Hematopoietic multipotent progenitor cell treated with erythropoietin and hydrocortisone succinate and interleukin-3 and kit ligand, for 4 days (in vitro differentiated cells): ENCODE data around the gene MAP3K10.

Source experiments
- DNase-seq: peaks from one replicate; pipeline ENCODE4 v3.0.0-alpha.2; 2015

Gene MAP3K10

DNA sequence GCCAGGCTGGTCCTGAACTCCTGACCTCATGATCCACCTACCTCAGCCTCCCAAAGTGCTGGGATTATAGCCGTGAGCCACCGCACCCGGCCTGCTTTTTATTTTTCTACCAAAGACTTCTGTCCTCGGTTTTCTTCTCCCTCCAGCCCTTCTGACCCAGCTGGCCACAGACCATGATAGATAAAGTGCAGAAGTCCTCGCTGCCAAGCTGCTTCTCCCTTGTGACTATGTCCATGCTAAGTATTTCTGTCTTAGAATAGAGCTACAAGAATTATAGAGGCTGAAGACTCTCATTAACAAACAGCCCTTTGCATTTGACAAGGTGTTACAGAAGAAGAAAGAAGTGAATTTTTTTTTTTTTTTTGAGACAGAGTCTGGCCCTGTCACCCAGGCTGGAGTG, 15.4 kb upstream of the MAP3K10 start:
- no peak for DNase-seq

DNA sequence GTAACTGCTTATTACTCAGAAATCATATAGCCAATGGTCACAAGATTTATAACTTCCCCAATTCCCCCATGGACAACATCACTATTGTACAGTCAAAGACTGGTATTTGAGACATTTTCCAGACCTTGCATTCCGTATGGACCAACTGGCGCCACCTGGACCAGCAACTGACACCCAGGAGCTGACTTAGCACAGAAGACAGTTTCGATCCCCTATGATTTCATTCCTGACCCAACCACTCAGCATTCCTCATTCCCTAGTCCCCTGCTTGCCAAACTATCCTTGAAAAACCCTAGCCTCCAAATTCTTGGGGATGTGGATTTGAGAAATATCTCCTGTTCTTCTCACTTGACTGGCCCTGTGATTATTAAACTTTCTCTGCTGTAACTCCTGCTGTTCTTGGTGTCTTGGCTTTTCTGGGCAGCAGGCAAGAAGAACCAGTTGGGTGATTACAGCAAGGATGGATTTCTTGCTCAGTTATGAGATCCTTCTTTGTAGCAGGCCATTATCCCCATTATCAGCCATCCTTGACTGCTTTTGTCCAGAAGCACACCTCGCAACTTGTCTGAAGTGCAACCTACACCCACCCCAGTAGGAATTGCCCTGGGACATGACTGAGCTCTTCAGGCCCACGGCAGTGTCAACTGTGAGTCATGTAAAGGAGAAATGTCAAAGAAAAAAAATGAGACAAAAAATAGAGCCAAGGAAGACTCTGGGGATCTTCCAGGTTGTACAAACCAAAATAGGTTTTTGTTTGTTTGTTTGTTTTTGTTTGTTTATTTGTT, 13.7 kb upstream of the MAP3K10 start:
- no peak for DNase-seq

DNA sequence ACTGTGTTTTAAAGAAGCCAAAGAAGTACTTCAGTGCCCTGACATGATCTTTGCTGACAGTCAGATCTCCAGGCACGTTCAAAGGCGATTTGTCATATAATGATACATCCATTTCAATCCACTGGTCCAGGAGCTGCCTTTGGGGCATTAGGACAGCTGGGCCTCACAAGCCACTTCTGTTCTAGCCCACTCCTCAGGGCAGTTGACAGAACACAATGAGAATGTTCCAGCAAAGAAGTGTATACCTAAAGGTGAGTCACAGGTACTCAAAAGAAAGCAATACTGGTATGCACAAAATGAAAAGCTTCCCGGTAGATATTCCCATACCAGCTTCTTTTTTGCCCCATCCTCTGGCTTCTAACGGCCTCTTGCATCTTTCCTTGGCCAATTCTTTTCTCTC, 12.5 kb upstream of the MAP3K10 start:
- no peak for DNase-seq

DNA sequence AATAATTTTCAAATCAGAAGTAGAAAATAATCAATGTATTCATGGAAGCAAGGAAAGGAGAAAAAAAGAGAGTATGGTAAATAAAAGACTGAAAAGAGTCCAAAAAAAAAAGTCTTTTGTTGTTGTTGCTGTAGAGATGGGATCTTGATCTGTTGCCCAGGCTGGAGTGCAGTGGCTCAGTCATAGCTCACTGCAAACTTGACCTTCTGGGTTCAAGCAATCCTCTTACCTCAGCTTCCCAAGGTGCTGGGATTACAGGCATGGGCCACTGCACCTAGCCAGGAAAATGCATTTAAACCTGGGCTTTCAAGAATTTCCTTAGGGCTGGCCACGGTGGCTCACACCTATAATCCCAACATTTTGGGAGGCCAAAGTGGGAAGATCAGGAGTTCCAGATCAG, 7.0 kb upstream of the MAP3K10 start:
- no peak for DNase-seq

DNA sequence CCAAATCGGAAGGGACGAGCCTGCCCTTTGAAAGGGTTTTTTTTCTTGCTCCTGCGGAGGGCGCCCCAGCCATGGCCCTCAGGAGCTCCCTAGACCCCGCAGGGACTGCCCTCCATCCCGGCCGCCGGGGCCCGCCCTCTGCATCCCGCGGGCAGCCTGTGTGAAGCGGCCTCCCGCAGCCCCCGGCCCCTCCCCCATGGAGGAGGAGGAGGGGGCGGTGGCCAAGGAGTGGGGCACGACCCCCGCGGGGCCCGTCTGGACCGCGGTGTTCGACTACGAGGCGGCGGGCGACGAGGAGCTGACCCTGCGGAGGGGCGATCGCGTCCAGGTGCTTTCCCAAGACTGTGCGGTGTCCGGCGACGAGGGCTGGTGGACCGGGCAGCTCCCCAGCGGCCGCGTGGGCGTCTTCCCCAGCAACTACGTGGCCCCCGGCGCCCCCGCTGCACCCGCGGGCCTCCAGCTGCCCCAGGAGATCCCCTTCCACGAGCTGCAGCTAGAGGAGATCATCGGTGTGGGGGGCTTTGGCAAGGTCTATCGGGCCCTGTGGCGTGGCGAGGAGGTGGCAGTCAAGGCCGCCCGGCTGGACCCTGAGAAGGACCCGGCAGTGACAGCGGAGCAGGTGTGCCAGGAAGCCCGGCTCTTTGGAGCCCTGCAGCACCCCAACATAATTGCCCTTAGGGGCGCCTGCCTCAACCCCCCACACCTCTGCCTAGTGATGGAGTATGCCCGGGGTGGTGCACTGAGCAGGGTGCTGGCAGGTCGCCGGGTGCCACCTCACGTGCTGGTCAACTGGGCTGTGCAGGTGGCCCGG, 815 bp downstream of the MAP3K10 start:
- DNase-seq = peak; percentile 53

DNA sequence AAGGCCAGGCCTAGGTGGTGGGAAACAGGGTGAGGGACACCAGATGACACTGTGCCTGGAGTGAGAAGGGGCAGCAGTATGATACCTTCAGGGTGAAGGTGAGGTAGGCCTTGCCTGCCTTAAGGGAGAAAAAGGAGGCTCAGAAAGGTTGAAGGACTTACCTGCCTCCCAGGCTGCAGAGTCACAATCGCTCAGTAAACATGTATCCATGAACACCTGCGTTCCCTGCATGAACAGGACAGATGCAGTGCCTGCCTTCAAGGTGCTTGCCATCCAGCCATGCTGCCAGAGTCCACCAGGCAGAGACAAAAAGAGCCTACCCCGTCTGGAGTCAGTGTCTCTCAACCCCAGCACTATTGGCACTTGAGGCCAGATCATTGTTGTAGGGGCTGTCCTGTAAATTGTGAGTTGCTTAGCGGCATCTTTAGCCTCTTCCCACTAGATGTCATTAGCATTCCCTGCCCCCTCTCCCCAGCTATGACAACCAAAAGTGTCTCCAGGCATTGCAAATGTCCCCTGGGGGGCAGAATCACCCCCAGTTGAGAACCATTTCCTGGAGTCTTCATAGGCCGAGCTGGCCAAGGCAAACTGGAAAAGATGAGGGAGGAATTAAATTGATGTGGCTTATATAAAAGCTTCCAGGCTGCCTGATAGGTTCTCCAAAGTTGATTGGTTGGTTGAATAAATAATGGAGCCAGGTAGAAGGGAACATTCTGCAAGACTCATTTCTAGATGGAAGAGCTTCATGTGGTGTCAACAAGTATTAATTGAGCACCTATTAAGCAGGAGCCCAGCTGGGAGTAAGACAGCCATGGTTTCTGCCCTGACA, 1.7 kb downstream of the MAP3K10 start:
- DNase-seq = no peak

DNA sequence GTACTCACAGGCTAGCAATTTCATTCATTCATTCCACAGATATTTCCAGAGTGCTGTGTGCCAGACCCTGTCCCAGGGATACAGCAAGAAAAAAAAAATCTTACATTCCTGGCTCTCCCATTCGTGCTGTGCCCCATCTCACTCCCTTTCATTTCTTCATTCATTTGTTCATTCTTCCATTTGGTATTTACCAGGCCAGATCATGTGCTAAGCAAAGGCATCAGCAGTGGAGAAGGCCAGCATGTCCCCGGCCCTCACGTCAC, 2.3 kb downstream of the MAP3K10 start:
- no peak for DNase-seq

DNA sequence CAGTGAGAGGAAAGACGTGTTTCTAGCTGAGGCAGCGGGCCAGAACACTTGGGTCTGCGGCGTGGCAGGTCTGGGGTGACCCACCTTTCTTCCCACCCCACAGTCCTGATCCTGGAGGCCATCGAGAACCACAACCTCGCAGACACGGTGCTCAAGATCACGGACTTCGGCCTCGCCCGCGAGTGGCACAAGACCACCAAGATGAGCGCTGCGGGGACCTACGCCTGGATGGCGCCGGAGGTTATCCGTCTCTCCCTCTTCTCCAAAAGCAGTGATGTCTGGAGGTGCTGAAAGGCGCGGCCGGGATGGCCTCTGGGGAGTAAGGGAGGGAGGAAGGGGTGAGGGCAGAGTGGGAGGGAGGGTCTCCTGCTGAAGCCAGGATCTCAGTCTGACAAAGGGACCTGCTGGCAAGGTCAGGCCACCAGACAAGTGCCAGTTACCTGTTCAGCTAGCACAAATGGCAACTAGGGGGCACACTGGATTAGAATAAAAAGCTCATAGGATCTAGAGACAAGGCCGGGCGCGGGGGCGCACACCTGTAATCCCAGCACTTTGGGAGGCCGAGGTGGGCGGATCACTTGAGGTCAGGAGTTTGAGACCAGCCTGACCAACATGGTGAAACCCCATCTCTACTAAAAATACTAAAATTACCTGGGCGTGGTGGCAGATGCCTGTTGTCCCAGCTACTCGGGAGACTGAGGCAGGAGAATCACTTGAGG, 7.2 kb downstream of the MAP3K10 start:
- DNase-seq = no peak

DNA sequence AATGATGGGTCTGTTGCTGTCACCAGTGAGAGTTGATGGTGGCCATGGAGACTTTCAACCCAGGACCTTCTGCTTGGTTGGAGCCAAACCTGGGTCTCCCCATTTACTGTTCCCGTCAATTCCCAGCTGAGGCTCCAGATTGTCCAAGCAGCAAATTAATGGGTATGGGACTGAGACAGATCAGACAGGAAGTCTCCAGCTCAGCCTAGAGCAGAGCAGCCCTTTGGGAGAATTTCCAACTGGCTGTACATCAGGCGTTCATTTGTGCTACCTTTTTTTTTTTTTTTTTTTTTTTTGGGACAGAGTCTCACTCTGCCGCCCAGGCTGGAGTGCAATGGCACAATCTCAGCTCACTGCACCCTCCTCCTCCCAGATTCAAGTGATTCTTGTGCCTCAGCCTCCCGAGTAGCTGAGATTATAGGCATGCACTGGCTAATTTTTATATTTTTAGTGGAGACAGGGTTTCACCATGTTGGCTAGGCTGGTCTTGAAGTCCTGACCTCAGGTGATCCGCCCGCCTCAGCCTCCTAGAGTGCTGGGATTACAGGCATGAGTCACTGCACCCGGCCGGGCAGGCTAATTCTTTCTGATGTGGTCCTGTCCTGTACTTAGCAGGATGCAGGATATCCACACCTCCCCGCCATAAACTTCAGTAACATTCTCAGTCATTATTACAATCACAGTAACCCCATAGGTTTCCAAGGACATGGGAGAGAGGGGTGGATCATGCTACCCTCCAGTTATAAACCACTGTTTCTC, 9.3 kb downstream of the MAP3K10 start:
- no peak for DNase-seq

DNA sequence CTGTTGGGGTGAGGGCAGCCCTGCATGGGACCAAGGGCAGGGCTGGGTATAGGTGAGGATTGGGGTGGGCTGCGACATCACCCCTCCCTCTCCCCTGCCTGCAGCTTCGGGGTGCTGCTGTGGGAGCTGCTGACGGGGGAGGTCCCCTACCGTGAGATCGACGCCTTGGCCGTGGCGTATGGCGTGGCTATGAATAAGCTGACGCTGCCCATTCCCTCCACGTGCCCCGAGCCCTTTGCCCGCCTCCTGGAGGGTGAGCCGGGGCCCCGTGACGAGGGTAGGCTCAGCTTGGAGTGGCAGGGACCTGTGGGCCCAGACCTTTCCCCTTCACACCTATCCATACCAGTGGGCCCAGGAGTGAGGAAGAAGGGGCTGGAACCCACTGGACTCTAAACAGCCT, 13.2 kb downstream of the MAP3K10 start:
- DNase-seq = no peak

DNA sequence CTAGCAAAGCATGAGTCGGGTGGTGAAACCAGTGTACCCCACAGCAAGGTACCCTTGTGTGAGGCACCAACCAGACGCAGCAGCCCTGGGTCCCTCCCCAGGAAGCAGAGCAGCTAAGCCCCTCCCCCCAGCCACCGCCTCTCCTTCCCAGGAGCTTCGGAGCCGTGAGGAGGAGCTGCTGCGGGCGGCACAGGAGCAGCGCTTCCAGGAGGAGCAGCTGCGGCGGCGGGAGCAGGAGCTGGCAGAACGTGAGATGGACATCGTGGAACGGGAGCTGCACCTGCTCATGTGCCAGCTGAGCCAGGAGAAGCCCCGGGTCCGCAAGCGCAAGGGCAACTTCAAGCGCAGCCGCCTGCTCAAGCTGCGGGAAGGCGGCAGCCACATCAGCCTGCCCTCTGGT, 14.5 kb downstream of the MAP3K10 start:
- DNase-seq = no peak

DNA sequence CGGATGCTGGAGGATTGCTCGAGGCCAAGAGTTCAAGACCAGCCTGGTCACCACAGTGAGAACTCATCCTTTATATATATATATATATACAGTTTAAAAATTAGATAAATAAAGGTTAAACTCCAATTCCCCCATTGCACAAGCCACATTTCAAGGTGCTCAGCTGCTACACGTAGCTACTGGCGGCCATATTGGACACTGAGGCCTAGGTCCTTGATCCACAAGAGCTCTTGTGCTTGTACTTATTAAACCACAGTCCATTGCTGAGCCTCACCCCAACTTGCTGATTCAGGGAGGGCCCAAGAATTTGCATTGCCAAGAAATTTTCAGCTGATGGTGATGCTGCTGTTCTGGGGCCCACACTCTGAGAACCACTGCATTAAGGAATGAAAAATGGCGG, 17.4 kb downstream of the MAP3K10 start:
- no peak for DNase-seq

DNA sequence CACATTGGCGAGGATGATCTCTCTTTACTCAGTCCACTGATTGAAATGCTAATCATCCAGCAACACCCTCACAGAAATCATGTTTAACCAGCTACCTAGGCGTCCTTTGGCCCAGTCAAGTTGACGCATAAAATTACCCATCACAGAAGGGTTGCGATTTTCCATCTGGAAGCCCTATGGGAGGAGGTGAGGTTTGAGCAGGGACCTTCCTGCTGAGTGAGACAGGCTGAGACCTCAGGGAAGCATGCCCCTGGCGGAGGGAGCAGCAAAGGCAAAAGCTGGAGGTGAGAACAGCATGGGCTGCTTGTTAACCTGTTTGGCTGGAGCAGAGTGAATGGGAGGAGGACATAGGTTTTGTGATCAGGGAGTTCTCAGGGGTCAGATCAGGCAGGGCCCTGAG, 19.7 kb downstream of the MAP3K10 start:
- no peak for DNase-seq

DNA sequence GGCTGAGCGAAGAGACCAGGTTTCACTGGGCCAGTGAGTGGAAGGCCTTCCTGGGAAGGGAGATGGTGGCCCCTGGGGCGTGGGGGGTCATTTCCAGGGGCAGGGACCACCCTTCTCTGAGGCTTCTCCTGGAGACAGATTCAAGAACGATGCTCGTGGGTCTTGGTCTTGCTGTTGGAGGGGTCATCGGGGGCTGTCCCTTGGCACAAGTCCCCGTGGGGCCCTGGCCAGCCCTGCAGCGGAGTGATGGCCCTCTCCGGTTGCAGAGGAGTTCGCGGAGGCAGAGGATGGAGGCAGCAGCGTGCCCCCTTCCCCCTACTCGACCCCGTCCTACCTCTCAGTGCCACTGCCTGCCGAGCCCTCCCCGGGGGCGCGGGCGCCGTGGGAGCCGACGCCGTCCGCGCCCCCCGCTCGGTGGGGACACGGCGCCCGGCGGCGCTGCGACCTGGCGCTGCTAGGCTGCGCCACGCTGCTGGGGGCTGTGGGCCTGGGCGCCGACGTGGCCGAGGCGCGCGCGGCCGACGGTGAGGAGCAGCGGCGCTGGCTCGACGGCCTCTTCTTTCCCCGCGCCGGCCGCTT, 22.1 kb downstream of the MAP3K10 start:
- no peak for DNase-seq

DNA sequence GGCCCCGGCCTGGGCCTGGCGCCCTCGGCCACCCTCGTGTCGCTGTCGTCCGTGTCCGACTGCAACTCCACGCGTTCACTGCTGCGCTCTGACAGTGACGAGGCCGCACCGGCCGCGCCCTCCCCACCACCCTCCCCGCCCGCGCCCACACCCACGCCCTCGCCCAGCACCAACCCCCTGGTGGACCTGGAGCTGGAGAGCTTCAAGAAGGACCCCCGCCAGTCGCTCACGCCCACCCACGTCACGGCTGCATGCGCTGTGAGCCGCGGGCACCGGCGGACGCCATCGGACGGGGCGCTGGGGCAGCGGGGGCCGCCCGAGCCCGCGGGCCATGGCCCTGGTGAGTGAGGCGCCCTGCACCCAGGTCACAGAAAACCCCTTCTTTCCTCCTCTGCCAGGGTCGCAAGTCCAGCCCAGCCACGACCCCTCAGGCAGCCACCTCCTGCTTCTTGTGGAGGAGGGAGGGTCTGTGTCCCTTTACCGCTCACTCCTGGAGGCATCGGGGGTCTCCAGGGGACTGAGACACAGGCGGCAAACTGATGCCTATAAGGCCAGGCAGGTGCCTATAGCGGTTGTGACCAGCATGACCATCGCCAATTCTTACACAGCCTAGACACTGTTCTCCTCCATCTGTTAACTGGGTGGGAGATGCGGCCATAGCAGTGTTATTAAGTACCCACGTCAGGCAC, 22.8 kb downstream of the MAP3K10 start:
- no peak for DNase-seq

DNA sequence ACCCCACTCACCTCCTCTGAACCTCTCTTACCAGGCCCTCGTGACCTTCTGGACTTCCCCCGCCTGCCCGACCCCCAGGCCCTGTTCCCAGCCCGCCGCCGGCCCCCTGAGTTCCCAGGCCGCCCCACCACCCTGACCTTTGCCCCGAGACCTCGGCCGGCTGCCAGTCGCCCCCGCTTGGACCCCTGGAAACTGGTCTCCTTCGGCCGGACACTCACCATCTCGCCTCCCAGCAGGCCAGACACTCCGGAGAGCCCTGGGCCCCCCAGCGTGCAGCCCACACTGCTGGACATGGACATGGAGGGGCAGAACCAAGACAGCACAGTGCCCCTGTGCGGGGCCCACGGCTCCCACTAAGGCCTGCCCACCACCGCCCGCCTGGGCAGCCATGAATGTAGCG, 23.7 kb downstream of the MAP3K10 start:
- DNase-seq = no peak

DNA sequence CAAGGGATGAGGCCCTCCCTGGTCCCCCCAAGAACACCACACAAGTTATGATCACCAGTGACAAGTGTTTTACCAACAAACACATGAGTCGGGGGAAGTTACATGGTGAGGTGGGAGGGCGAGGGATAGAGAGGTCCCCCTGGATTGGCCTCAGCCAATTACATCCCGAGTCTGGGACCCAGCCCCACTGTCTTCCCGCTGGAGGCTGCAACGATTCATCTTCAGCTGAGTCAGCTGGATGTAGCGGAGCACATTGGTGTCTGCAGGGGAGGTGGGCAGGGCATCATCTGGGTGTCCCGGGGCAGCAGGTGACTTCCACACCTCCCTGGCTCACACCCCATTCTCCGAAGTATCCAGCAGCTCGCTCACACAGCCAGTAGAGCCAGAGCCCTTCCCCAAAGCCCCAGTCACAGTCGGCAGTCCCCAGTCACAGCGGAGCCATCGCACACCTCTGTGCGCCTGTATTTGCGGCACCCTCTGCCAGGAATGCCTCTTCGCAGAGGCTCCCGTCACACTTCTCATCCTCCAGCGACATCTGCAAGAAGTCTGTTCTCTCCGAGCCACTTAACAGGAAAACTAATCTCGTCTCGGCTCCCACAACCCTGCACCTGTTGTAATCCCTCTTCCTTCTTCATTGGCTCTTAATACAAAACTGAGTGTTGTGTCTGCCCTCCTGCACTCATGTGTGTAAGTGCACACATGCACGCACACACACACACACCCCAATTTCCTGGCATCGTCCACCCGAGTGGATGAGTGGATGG, 25.0 kb downstream of the MAP3K10 start:
- DNase-seq = no peak

DNA sequence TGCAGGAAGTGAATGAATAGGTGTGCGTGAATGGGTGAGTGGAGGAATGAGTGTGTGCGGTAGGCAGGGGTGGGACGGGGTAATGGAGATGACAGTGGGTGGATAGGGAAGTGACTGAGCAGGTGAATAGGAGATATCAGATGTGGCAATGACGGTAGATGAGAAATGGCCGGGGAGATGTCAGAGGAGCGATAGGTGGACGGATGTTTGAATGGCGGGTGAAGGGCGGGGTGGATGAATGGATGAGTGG, 25.5 kb downstream of the MAP3K10 start:
- DNase-seq = no peak

DNA sequence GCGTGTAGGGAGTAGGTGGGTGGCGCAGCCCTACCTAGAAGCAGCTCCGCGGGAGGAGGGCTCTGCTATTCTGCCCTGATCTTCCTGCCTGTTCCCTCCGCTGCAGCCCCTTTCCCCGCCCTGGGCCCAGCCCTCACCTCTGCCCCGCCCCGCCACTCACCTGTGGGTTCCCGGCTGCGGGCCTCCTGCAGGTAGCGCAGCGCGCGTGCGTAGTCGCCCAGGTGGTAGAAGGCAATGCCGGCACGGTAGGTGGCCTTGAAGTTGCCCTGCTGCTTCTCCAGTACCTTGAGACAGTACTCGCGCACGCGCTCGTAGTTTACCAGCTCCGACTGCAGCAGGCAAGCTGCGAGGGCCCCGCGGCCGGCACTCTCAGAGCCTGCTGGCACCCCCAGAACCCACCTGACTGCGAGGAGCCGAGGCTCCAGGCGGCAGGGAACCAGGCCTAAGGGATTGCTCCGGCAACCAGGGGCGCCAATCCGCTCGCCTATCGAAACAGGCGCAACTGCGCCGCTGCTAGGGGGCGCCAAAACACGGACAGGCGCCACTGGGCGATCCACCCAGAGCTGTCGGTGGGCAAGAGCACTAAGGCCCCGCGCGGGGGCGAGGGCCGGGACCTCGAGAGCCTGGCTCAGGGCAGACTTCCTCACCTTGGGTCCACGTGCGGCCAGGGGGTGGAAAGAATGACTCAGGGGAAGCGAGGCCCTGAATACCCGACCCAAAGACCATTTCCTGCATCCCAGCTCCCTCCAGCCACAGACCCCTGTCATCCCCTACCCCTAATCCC, 26.0 kb downstream of the MAP3K10 start:
- peak; percentile 59 for DNase-seq
